ENCODE data around the gene VOPP1.

GRCh38 chr7:55491346-55491745 is 81.0 kb downstream of the VOPP1 start:
- TF ChIP-seq CTCF (IDR thresholded peaks at IDR 0.05; ENCODE audit: extremely low read depth in 1 of 2, insufficient read depth in 1 of 2, low read depth in 1 of 2, low read length in 2 of 2) (no peak), MAX (IDR thresholded peaks at IDR 0.05; ENCODE audit: insufficient read depth, insufficient read length) (no peak), POLR2A (IDR thresholded peaks at IDR 0.05; ENCODE audit: low read depth, low read length) (no peak), POLR2AphosphoS5 (IDR thresholded peaks at IDR 0.05; ENCODE audit: insufficient read depth, low read depth, low read length) (no peak), MYC (IDR thresholded peaks at IDR 0.05; ENCODE audit: low read depth, low read length) (no peak), EZH2 (IDR thresholded peaks at IDR 0.05; ENCODE audit: borderline replicate concordance, low read depth, low read length, severe bottlenecking) (no peak), JUN (IDR thresholded peaks at IDR 0.05; ENCODE audit: borderline replicate concordance, insufficient read depth, insufficient read length, low read depth) (no peak), GATA2 (IDR thresholded peaks at IDR 0.05; ENCODE audit: insufficient read depth, insufficient read length, low read depth, low read length) (no peak)
